HG02840 (cell line): Measurements from ENCODE around the gene HSPA4L.
A peak's percentile ranks its signal among the peaks of the same experiment; 100 is the strongest.

ENCODE experiments used
- ATAC-seq: cut with Tn5 transposase; IDR thresholded peaks from one replicate; pipeline ENCODE4 v1.9.1; 2021; ENCODE audit warnings: mild to moderate bottlenecking, moderate library complexity, moderate number of reproducible peaks; ENCODE audit not compliant: unreplicated experiment, low FRiP score

Gene HSPA4L

GRCh38 chr4:127856813-127857447 lies 74.8 kb downstream of the HSPA4L start:
- no peak for ATAC-seq

- ATAC-seq, result no peak
Observed at GRCh38 chr4:127857641-127858040, 75.5 kb downstream of the HSPA4L start.

DNA sequence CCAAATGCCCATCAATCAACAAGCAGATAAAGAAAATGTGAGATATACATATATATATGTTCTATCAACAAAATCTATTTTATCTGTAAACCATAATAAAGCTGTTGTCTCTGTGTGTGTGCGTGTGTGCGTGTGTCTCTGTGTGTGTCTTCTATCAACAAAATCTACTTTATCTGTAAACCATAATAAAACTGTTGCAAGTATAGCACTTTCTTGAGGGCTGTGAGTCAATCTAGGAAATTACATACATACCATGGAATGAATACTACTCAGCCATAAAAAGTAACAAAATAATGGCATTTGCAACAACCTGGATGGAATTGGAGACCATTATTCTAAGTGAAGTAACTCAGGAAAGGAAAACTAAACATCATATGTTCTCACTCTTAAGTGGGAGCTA lies 86.1 kb downstream of the HSPA4L start:
- ATAC-seq, result no peak

- ATAC-seq, result no peak
Observed at GRCh38 chr4:127870281-127870680, 88.2 kb downstream of the HSPA4L start.

- ATAC-seq, result no peak
Observed at GRCh38 chr4:127870688-127871087, 88.6 kb downstream of the HSPA4L start.

GRCh38 chr4:127875791-127876190 lies 93.7 kb downstream of the HSPA4L start:
- no peak for ATAC-seq

GRCh38 chr4:127880763-127881562 lies 98.8 kb downstream of the HSPA4L start, which contains the start of gene PLK4:
Gene PLK4 (plus strand): TSS chr4:127880893. CDS start chr4:127881135, 242 bp downstream.
- peak; percentile 95 for ATAC-seq

DNA sequence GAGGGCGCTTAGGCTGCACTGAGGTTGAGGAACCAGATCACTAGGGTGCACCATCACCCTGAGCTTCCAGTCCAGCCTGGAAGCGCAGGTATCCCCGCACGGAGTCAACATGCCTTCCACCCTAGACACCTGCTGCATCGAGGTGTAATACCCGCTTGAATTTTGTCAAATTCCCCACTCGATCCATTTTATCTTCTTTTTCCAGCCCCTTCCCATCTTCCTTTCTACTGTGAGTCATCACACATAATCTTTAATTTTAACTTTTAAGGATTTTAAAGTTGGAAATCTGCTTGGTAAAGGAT lies 99.4 kb downstream of the HSPA4L start:
- ATAC-seq, result peak; percentile 35

GRCh38 chr4:127888559-127888958 lies 106.4 kb downstream of the HSPA4L start:
- no peak for ATAC-seq

- ATAC-seq, result no peak
Observed at GRCh38 chr4:127889903-127890302, 107.8 kb downstream of the HSPA4L start.
